ENCODE results near the gene OR13J1.

OR13J1 gene

DNA sequence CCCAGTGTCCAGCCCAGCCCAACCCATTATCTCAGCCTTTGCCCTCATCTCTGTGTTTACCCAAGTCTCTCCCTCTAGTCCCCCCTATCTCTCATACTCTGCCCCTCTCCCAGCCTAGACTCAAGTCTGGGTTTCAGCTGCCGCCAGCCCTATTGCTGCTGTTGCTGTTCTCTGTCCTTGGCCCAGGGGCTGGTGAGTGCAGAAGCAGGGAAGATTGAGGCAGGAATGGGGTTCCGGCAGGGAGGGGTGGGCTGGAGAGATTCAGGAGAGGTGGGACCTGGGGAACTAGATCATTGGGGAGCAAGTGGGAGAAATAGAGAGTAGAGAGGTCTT lies 40.5 kb downstream of the OR13J1 start:
- no peak for DNase-seq

DNA sequence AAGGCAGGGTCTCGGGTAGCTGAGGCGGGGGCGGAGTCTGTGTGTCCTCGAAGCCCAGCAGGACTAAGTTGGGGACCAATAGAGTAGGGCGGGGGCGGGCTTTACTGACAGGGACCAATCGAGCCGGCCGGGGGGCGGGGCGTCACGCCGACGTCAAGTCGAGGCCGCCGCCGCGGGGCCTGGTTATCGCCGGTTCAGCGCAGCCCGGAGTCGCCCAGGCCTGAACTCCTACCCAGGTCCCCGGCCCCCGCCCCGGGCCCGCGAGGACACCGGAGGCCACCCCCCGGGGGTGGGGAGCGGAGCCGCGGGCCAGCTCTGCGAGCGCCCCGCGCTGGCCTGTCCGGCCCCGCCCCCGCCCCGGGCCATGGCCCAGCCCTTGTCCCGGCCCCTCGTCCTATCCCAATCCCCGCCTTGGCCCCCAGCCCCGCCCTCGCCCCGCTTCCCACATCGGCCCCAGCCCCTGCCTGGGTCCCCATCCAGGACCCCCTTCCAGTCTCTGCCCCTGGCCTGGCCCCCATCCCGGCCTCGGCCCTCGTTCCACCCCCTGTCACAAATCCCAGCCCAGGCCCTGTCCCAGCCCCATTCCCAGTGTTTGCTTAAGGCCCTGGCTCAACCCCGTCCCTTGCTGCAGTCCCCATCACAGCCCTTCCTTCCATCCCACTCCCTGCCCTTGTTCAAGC lies 41.0 kb downstream of the OR13J1 start, which contains the start of gene TMEM8B:
Gene TMEM8B (plus strand): TSS at position 145 of the 680 bp plus-strand sequence. CDS start 220 bp downstream, at position 365.
- DNase-seq = peak; percentile 72

DNA sequence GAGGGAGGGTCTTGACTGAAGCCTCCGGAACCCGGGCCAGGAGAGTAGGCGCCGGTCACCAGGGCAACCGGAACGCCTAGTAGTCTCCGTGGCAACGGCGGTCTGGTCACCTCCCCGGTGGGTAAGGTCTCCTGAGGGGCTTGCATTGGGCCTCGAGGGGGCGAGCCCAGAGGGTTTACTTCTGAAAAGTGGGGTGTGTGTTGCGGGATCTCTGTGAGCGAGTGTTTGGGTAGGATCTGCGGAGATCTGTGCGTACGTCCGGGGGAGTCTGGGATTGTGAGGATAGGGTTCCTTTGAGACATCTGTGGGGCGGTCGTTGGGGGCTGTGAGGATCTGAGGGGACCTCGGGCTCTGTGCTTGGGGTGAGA lies 41.5 kb downstream of the OR13J1 start, which contains the start of gene FAM221B:
Gene FAM221B (minus strand): TSS at position 17 of the 368 bp plus-strand sequence. CDS start 2,571 bp downstream, outside the sequence.
- no peak for DNase-seq

DNA sequence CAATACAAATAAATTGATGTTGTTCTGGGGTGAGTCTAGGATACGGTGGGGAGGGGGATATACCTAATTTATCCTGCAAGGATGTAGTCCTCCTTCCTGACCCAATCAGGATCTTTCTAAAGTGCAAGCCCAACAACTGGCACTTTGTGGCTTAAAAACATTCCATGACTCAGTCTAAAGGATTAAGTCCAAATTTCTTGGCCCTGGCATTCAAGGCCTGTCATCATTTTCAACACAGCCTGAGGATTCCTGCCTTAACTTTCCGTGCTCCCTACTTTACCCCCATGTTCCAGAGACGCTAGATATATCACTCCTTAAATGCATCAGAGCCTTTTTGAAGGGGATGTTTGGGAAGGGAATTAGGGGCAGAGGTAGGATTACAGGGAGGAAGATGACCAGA lies 42.7 kb downstream of the OR13J1 start:
- no peak for DNase-seq

DNA sequence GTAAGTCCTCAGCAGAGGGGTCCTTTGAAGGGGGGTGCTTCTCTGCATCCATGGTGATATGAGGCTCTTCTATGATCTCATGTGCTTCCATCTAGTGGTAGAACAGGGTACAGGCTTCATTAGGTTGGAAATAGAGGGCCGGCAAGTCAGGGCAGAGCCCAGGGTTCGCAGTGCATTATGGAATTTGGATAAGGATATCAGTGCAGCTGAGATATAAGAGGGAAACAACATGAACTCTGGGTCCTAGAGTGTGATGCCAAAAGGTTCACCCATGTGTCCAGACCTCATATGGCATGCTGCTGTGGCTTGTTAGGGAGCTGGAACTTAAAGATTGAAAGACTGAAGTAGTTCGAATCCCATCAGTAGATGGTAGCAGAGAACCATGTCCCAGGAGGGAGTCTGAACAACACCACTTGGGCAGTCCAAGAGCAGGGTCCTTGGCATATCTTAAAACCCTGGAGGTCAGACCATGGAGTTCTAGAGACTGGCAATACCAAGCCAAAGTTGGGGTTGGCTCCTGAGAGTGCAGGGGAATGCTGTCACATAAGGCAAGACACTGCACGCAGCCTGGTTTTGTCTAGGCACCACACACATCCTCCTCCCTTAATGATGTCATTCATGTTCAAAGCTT lies 44.0 kb downstream of the OR13J1 start:
- DNase-seq = peak; percentile 42

DNA sequence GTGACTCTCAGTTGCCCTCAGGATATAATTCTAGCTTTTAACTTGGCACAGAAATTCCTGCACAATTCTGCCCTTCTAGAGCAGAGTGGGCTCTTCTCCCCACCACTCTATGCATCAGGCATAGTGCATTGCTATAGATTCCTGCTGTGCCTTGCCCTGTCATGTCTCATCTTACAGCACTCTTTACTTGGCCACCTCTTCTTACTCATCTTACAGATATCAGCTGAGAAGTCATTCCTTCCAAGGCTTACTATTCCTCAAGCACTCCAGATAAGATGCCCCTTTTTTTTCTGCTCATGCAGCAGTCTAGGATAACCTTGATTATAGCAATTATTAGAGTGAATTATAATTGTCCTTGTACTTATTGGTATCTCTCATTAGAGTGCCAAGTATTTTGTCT lies 47.3 kb downstream of the OR13J1 start:
- no peak for DNase-seq

DNA sequence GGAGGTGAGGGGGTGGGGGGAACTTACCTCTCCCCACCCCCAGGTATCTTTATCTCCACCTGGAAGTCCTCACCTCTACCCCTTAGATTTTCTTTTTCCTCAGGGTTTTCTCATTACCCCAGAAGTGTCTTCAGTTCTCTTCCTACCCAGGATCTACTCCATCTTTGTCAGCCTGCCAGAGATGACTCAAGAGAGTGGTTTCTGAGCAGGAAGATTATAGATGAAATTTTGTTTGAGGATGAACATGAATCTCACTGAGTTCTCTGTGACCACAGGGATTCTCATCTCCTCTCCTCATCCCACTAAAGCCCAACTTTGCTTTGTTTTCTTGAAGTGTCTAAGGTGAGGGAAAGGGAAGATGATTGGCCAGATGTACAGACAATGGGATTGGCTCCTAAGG lies 50.1 kb downstream of the OR13J1 start:
- DNase-seq = no peak
